Endometrium (tissue), 2 donors: ENCODE results near the gene PSEN2.
A peak's percentile ranks its signal among the peaks of the same experiment; 100 is the strongest.
"Not testable (repeated sequence)": the region's sequence is repeated elsewhere in the genome, so short reads cannot be mapped to it uniquely, and the experiment has no call there.

Experiments
- FAIRE-seq: peaks from 2 replicates; lab custom pipeline; 2012; peaks lifted over from hg19 to GRCh38; lab: Jason Lieb, UNC
- donor health status: control.
- donor health status: control.

Gene PSEN2

DNA sequence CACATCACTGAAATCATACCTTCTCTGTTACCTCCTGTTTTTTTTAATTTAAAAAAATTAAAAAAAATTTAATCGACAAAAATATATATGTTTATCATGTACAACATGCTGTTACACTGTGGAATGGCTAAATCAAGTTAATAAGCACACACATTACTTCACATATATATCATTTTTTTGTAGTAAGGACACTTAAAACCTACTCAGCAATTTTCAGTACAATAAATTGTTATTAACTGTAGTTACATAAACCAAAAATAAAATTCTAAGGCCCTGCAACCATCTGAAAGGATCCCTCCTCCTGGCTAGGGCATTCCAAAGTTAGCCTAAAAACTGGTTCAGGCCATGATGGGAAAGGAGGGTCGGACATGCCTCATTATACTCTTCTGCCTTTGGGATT, 46.1 kb downstream of the PSEN2 start:
- no peak for FAIRE-seq

DNA sequence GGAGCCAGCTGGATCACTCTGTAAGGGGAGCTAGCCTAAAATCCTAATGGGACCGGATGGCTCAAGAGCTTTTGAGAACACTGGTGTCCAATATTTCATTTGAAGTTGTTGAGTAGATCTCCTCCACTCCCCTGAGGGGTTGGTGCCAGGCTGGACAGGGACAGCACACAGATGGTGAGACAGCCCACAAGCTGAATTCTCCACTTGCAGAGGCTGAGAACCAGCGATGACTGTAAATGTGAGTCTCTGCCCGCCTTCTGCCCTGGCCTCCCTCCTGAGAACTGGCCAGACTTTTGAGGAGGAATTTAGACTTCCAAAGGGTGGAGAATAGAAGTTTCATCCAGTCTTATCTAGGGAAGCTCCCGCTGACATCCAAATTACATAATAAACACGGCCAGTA, 49.2 kb downstream of the PSEN2 start:
- FAIRE-seq, result no peak

DNA sequence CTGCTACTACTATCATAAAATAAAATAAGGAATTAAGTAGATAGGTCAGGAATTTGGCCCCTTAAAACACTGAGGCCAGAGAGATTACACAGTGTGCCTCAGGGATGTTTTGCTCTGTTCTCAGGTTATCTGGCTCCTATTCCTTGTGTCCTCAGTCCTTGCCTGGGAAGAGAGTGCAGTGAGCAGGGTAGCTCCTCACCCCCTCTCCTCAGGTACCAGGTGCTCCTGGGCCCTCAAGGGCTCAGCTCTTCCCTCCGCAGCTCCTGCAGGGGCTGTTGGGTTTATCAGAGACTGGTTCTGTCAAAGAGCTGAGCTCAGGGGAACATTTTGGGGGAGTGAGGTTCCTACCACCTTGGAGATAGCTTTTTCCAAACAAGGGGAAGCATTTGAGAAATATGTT, 49.6 kb downstream of the PSEN2 start:
- FAIRE-seq, result no peak

DNA sequence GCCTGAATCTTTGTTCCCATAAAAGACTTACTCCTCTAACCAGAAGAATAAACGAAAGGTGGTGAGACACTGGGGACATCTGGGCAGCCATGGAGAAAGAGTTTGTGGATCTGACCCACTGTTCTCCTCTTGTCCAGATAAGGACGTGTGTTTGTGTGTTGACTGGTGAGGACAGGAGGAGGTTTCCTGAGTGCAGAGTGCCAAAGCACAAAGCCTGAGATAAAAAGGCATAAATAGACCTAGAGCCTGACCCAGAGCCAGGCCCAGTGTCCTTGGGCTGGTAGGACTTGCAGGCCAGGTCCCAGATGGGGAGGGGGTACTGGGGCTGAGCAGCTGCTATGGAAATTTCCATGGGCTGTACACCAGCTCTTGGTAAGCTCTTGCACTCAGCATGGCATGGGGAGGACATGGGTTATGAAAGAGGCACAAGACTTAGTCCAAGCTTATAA, 50.1 kb downstream of the PSEN2 start:
- FAIRE-seq, result no peak

DNA sequence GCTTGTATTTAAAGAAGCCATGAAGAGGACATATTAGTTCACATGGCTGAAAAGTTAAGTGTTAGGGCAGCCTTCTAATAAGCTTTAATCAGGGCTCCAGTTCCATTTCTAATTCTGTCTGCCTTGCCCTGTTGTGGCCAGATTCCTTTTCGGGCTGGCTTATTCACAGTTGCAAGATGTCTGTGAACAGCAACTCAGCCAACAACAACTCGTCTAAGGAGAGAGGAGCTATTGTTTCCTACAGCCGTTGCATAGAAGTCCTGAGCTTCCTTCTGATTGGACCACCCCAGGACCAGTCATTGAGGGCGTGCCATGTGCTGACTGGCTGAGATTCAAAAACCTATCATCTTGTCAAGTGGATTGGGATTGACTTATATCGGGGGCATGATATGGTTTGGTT, 51.1 kb downstream of the PSEN2 start:
- no peak for FAIRE-seq

DNA sequence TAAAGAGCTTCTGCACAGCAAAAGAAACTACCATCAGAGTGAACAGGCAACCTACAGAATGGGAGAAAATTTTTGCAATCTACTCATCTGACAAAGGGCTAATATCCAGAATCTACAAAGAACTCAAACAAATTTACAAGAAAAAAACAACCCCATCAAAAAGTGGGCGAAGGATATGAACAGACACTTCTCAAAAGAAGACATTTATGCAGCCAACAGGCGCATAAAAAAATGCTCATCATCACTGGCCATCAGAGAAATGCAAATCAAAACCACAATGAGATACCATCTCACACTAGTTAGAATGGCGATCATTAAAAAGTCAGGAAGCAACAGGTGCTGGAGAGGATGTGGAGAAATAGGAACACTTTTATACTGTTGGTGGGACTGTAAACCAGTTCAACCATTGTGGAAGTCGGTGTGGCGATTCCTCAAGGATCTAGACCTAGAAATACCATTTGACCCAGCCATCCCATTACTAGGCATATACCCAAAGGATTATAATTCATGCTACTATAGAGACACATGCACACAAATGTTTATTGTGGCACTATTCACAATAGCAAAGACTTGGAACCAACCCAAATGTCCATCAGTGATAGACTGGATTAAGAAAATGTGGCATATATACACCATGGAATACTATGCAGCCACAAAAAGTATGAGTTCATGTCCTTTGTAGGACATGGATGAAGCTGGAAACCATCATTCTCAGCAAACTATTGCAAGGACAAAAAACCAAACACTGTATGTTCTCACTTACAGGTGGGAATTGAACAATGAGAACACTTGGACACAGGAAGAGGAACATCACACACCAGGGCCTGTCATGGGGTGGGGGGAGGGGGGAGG, 59.1 kb downstream of the PSEN2 start:
- not testable (repeated sequence) for FAIRE-seq

DNA sequence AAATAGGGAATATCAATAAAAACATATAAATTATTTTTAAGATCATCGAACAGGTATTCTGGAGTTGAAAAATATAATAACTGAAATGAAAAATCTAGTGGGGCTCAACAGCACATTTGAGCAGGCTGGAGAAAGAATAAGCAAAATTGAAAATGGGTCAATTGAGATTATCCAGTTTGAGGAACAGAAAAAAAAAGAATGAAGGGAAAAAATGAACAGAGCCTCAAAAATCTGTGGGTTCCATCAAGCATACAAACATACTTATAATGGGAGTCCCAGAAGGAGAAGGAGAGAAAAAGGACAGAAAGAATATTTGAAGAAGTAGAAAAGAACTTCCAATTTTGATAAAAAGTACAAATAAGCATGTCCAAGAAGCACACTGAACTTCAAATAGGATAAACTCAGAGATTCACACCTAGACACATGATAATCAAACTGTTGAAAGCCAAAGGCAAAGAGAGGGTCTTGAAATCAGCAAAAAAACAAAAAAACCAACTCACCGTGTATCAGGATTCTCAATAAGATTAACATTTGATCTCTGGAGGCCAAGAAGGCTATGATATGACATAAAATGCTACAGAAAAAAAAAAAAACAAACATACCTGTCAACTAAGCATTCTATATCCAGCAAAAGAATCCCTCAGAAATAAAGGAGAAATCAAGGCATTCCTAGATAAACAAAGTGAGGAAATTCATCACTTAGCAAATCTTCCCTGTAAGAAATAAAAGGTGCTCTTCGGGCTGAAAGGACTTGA, 64.2 kb downstream of the PSEN2 start:
- no peak for FAIRE-seq

DNA sequence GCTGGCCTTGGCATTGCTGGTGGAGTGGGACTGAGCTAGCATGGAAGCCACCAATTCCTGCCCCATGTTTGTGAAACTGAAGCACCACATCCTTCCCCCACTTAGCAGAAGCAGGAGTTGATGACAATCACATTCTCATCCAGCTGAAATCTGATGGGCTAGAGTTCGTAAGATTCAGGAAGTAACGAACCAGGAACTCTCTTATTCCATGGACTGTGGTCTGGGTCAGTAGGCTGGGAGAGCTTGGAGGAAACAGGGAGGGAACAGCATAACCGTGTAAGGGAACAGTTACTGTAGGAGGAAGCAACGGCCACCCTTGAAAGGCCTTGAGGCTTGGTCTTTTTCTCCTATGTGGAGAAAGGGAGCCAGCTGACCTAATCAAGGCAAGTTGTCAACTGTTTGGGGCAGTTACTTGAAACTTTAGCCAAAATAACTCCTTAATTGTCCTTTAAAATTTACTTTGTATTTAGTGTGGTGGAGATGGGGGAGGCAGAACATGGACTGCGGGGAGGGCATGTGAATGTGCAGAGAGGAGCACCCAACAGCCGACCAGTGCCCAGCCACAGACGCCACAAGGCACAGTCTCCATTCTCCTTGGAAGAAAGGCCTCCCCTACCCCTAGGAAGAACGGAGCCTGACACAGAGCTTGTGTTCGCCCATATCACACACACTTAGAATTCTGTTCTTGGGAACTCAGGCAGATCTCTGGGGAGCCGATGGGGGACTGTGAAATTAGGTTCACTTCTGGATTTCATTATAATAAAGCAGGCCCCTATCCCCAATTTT, 67.7 kb downstream of the PSEN2 start:
- no peak for FAIRE-seq

DNA sequence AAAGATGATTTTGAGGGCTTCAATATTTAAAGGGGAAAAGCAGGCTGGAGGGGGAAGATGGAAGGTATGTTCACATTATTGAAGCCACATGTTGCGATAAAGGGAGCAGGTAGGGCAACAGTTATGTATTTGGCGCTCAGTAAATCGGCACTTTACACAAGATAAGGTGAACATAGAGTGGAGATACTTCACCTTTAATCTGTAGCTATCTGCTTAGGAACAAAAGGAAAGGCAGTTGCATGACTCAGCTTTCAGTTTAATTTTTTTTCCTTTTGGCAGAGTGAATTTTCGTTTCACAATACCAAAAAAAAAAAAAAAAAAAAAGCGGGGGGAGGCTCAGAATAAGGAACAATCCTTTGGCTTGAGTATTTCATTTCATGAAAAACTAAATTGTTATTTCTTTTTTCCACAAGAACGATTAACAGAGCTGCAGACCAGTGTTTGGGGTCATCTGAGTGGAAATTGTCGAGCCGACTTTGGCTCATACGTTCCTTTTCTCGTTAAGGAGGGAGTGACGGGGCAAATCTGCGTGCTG, 68.6 kb downstream of the PSEN2 start:
- FAIRE-seq, result no peak

DNA sequence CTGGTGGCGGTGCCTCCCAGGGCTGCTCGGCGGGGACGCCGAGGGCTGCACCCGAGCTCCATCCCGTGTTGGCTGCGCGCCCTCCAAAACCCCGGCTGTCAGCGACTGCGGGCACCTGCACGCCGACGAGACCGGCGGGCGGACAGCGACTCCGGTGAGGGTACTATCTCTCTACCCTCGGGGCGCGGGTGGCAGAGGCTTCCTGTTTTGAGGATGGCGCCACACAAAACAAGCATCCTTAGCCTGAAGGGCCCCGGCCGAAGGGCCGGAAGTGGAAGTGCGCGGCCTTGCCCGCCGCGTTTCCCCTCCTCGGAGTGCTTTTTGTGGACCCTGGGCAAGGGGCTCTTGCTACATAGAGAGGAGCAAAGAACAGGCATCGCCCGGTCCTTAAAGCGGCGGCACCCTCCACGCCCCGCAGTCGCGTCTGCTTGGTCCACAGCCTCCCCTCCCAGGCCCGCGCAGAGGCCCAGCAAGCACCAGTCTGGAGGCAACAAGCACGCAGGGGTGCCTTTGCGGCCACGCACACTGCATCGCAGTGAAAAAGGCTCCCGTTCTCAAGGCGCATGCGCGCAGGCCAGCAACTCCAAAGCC, 69.1 kb downstream of the PSEN2 start:
- FAIRE-seq, result no peak

DNA sequence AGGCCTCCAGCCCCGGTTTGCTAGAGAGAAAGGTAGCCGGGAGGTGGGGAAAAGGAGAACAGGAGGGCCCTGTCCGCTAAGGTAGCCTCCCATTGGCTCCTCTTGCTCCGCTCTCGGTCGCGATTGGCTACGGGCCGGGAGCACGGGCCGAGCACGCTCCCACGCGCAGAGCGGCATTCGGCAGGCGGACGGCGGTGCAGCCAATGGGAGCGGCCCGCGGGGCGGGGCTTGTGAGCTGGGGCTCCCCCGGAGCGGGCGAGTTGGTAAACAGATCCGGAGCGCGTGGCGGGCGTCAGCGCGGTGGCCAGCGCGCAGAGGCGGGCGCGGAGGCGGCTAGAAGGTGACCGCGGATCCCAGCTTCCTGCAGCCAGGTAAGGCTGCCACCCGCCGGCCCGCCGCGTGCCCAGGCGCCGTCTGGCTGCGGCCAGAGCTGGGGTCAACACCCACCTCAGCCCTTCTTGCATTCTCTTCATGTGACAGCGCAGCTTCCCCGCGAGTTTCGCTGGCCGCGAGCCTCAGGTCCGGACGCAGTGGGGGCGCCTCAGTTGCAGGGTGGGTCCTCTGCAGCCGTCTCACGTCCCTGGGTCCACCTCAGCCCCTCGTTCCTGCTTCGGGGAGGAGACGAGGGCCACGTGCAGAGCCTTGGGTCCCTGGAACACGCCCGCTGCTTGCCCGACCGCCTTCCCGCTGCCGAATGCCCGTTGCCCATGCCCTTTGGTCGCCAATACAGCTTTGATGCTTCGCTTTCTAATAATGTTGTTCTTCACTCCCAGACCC, 69.8 kb downstream of the PSEN2 start, which contains the start of gene COQ8A:
COQ8A (plus strand) TSS at position 266 of the 777 bp plus-strand sequence. CDS start 21,092 bp downstream, outside the sequence.
- FAIRE-seq, result peak; percentile 95

DNA sequence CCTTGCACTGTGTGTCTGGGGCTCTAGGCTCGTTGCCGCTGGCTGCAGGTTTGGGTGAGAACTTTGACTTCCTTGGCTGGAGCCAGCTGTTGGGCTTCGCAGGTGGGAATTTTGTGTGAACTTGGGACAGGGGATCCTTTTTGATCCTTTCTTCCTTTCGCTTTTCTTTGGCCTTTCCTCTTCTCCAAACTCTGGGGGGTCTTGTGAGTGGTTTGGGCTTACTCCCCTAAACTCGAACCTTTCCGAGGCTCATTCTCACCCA, 70.3 kb downstream of the PSEN2 start:
- FAIRE-seq, result no peak

DNA sequence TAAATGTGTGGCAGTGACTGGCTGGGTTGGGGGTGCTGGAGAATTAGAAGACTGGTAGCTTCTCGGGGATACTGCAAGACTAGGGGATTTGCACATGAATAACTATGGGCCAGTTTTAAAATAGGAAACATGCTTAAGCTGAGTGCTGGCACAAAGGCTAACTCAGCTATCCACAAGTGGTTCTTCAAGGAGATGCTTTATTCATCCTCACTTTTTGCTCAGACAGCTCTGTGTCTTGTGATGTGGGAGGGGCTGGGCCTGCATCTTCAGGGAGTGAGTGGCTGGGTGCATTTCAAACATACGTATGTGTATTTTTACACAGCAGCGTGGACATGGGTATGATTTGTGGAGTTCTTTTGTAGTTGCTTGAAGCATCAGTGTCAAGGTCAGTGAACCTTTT, 72.0 kb downstream of the PSEN2 start:
- no peak for FAIRE-seq

DNA sequence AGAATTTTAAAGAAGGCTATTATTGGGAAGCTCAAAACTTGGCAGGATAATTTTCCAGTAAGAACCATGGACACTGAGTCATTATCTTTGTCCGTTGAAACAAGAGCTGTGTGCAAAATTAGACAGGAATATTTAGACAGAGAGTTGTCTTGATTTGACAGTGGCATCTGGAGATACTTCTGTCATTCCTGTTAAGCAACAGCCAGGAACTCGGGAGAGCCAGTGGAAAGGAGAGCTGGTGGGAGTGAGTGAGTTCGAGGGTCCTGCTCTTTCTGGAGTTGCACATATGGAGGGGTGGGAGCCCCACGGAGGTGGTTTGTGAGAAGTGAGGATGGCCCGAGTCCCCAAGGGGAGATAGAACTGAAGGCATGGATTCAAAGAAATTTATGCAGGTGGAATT, 72.7 kb downstream of the PSEN2 start:
- no peak for FAIRE-seq

DNA sequence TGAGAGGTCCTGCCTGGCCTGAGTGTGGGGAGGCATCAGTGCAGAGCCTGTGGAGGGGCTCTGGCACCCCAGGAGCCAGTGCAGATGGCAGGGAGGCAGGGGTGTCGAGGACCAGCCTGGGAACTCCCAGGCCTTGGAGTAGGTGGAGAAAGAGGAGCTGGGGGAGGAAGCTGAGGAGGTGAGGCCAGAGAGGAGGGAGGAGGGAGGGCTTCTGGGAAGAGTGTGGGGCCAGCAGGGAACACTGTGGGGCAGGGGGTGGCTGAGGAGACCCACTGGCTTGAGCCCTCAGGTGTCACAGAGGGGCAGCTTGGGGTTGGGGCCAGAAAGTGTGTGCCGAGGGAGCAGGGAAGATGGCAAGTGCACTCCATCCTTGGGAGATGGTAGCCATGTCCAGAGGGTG, 73.5 kb downstream of the PSEN2 start:
- no peak for FAIRE-seq

DNA sequence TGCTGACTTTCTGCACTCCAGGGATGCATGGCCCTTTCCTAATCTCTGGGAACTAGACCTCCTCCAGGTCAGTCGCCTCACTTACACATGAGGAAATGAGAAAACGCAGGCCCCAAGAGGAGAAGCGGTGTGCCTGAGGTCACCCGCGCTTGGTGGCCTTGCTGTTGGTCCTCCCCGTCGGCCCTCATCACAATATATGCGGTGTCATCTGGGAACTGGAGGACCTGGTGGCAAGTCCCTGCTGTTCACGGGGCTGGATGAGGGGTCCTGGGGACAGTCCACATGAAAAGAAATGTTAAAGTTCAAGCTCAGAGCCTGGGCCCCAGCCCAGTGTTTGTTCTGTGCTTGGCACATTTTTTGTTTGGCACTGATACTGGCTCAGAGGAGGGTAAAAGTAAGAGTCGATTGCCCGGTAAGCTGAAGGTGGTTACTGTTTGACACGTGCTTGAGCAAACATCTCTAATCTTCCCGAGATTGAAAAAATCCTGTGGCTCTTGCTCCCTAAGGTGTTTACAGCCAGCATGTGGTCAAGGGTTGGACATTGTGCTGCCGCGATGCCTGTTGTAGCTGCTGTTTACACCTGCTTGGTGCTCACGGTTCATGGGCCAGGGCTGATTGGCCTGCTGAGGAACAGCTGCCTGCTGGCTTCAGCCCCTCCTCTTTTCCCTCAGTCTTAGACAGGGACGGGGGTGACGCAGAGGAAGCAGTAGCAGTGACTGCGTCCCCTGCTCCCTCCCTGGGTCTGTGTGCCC, 74.9 kb downstream of the PSEN2 start:
- no peak for FAIRE-seq
